Measurements from ENCODE around the gene DCHS2.

The DCHS2 gene

GRCh38 chr4:154366956-154367355 lies 124.6 kb downstream of the DCHS2 start:
- no peak for DNase-seq

DNA sequence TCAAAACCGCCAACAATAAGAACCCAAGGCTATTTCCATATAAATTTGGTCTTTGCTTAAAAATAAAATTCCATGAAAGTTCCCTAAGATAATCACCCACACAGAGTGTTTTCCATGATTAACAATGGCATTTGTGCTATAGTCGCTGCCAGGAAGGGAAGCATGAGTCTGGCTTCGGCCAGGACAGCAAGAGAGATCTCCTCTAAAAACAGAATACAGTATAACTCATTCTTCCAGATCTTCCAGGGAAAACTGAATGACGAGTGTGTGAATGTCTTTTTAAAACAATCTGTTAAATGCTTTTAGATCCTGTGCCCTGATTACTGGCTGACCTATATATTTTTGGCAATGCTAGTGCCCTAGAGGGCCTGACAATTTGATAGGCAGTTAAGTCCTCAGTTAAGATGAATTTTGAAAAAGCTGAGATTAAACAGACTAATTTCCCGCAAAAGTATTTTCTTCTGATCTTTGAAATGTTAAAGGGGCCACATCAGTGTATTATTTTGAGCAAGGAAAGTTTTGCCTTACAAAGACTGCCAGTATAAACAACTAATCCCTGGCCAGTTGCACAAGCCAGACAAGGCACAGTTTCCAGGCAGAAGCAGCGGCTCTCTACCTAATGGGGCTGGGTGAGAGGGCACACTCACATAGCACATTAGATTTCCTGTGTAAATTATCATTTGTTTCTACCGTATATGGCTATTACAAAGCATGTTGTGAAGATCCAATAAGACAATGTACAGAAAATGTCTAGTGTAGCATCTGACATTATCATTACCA lies 127.3 kb downstream of the DCHS2 start:
- DNase-seq, result no peak

DNA sequence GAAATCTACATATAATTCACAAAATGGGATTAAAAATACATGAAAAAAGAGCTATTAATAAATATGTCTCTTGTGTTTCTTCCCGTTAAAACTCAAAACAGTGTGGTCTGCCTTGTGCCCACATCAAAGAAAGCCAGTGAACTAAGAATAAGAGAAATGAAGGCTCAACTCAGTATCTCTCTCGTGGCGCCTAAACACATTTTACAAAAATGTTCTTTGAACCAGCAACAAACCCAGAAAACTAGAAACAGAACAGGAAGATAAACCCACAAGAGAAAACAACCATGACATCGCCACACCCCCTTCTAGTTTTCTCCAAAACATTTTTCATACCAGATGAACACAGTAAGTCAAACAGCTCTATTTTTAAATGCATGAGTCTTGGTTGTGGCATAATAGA lies 130.1 kb downstream of the DCHS2 start:
- no peak for DNase-seq

DNA sequence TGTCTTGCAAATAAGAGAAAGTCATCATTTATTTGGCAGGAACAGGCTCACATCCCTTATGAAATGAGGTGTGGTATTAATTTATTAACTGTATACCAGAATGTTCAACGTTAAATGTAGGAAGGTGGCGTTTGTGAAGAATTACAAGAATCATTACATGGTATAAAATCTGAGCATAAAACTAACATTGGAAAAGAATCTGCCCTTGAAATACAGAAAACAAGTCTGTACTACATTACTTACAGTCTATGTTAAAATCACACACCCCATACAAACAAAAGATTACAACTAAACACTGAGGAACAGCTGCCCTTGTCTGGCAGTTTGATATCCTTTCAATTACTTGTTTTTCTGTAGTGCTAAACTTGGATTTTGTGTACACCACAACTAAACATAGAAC lies 131.1 kb downstream of the DCHS2 start:
- no peak for DNase-seq

- no peak for DNase-seq
These were observed 136.7 kb downstream of the DCHS2 start for GRCh38 chr4:154354883-154355282.

DNA sequence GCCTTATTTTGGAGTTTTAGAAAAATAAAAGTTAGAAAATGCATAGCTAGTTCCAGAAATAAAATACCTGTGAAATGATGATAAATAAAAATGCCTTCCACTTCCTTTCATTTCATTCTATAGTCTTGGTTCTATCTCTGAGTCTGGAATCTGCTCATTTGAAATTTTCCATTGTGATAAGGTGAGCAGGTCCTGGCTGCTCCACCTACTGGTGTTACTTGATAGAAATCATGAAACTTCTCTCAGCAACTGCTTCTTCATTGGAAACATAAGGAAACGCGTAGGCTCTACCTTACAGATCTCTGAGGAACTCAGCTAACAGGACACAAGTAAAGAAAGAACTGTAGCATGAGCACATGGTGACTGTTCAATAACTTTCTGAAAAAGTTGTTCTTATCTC lies 141.8 kb downstream of the DCHS2 start:
- DNase-seq, result no peak

DNA sequence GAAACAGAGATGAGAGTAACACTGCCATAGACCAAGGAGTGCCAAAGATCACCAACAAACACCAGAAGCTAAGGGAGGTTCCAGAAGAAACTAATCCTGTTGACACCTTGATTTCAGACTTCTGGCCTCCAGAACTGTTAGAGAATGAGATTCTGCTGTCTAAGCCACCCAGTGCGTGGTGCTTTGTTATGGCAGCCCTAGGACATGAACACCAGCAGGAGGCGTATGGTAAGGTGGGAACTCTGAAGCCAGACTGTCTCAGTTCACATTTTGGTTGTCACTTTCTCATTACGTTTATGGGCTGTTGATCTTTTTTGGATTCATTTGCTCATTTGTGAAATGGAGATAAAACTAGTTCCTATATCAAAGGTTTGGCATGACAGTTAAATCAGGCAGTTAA lies 142.9 kb downstream of the DCHS2 start:
- no peak for DNase-seq

- no peak for DNase-seq
These were observed 146.2 kb downstream of the DCHS2 start for GRCh38 chr4:154345359-154345758.

GRCh38 chr4:154344686-154345085 lies 146.9 kb downstream of the DCHS2 start:
- no peak for DNase-seq

DNA sequence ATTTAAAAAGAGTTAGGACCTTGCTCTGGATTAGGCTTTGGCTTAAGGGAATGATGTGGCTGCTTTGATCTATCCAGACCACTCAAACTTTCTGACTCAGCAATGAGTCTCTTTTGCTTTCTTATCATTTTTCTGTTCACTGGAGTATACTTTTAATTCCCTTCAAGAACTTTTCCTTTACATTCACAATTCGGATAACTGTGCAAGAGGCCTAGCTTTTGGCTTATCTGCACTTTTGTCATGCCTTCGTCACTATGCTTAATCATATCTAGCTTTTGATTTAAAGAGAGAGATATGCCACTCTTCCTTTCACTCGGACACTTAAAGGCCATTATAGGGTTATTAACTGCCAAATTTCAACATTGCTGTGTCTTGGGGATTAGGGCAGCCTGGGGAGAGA lies 147.9 kb downstream of the DCHS2 start:
- no peak for DNase-seq

- DNase-seq, result no peak
These were observed 150.2 kb downstream of the DCHS2 start for GRCh38 chr4:154341448-154341847.

DNA sequence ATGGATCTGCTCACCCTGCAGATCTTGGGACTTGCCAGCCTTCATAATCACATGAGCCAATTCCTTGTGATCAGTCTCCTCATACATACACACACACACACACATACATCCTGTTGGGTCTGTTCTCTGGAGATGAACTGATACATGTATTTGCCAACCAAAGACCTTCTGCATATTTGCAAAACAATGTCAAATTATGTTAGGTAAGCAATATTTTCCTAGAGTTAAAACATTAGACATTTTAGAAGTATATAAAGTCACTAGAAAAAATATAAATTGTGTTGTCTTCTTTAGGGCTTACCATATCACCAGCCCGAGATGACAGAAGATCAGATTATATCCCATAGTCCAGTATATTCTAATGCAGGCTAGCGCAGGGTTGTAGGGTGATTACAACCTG lies 156.0 kb downstream of the DCHS2 start:
- DNase-seq, result no peak

DNA sequence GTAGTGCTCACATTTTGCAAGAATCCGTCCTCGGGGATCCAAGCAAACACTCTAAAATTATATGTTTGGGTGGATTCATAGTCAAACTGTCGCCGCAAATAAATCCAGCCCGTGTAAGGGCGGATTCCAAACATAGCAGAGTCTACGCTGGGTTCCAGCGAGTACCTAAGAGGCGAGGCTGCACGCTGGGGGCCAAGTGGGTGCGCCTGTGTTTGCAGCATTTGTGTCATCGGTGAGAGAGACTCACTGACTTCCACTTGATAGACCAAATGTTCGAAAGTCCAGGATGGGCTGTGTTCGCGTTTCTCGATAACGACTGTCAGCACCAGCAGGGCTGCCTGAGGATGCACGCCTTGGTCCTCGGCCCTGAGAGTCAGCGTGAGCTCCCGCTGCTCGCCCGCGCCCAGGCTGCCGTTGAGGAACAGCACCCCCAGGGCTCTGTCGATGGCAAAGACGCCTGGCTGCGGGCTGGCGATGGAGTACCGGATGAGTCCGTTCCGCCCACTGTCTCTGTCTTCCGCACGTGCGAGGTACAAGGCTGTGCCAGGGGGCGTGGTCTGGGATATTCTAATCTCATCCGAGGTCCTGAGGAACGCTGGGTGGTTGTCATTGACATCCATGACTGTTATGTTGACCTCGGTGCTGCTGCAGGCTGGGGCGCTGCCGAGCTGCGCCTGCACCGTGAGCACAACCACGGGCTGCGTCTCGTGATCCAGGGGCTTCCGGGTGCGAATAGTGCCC lies 158.7 kb downstream of the DCHS2 start:
- no peak for DNase-seq

- DNase-seq, result no peak
These were observed 161.7 kb downstream of the DCHS2 start for GRCh38 chr4:154329939-154330338.

GRCh38 chr4:154329268-154329868 lies 162.2 kb downstream of the DCHS2 start:
- DNase-seq, result no peak

DNA sequence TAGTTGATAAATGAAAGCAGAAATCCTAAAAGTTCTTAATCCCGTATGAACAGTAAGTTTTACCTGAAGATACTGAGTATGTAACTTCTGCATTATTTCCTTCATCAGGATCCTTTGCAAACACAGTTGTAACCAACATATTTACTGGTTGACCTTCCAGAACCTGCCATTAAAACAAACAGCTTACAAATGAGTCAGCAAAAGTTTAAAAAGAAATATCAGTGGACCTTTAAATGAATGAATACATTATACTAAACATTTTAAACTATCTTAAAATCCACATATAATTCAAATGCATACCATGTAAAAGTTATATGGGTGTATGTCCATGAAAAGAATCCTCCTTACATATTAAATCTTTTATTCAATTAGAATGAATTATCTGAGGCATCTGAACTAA lies 163.6 kb downstream of the DCHS2 start:
- DNase-seq, result no peak

DNA sequence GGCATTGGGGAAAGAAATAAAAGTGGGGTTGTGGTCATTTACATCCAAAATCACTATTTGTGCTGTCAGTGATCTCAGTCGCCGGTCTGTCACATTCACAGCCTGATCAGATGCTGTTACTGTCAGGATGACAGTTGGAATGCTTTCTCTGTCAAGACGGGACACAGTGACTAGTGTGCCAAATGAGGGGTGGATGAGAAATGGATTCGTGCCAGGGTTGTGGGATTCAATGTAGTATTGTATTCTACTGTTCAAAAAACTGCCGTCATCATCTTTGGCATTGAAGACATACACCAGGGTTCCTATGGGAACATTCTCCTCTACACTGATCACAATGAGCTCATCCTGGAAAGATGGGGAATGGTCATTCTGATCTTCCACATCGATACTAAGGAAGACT lies 171.1 kb downstream of the DCHS2 start:
- DNase-seq, result no peak

- no peak for DNase-seq
These were observed 171.9 kb downstream of the DCHS2 start for GRCh38 chr4:154319736-154320135.

GRCh38 chr4:154317201-154317999 lies 174.2 kb downstream of the DCHS2 start:
- no peak for DNase-seq

DNA sequence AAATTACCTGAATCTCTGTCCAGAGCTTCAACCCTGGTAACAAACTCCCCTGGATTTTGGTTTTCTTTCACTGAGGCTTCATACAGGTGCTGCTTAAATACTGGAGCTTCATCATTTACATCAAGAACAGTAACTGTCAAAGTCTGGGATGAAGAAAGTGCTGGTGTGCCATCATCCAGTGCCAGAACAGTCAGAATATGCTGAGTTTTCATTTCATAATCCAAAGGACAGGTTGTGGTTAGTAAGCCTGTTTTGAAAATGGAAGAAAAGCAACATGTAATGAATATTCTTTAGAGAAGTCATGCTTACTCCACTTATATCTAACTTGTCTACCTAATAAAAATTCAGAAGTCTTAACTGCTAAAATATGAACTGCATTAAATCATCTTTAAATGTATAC lies 175.9 kb downstream of the DCHS2 start:
- no peak for DNase-seq

DNA sequence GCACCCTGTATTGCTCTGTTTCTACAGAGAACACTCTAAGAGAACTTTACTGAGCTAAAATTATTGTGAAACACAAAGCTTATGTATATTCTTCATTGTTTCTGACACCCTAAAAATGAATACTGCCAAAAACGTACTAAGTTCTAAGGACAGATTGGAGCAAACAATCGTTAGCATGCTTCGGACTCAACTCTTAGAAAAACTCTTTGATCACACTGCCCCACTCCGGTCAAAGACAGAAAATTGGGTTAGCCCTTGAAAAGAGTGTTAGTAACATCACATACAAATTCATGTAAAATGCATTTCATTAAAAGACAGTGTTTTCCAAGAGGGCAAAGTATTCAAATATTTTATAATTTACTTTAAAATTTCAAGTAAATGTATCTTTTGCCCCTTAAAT lies 177.4 kb downstream of the DCHS2 start:
- no peak for DNase-seq

DNA sequence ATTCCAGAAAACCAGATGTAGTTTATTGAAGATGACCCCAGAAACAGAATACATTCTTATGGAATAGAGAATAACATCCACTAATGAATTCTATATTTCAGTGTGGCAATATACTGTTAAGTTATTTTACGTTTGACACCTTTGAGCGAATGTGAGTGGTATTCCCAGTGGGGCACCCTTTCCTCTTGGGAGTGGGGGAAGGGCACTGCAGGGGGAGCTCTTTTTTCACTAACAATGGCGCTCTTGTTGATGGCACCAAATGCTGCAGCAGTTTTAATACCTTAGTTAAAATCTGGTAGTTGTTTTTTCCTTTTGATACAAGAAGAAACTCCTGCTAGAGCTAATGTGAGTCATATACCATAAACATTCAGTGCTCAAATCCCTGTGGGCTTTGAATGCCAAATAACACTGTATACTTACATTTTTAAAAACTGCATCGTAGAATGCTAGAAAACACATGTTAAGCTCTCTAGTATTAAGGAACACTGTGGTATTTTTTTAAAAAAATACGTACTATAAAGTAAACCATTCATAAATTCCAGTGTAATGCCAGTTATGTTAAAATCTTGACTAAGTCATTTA lies 178.5 kb downstream of the DCHS2 start:
- no peak for DNase-seq

DNA sequence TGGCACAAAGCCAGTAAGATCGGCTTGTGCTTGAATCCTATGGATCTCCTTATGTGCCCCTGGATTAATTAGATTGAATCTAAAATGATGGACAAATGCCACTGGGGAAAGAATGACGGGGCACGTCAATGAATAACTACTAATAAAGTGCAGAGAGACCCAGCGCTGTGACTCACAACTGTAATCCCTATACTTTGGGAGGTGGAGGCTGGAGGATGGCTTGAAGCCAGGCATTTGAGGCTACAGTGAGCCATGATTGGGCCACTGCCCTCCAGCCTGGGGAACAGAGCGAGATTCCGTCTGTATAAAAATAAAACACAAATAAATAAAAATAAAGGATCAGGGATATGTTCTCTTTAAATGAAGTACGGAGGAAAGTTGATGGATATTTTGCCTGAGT lies 179.4 kb downstream of the DCHS2 start:
- no peak for DNase-seq

All from NCI-H345 (cell line).